Prostate gland (tissue), 2 donors: ENCODE measurements around the gene HOXA10. TPM values are rescaled to one million over a fixed set of nuclear protein-coding genes. Genes with fewer than 3 reads are reported as not detected.

ENCODE experiments used
- DNase-seq: peaks from one replicate; pipeline ENCODE4 v3.0.0-alpha.2; 2019; ENCODE audit warnings: low spot score
- H3K27ac ChIP-seq, 2 donors: fragments of 200-600 bp; sonication (generic); 2 replicates each; pipeline ENCODE4 v1.5.1; 2017 to 2019
- H3K27me3 ChIP-seq: fragments of 200-600 bp; sonication (generic); replicated peaks from 2 replicates; pipeline ENCODE4 v1.5.1; 2019; ENCODE audit not compliant: insufficient read depth
- H3K36me3 ChIP-seq, 2 donors: fragments of 200-600 bp; sonication (generic); 1 replicate in 1 of 2; 2 replicates in 1 of 2; pipeline versions ENCODE4 v1.5.1 to v1.8.1; 2017 to 2019
- H3K4me1 ChIP-seq: fragments of 200-600 bp; sonication (generic); replicated peaks from 2 replicates; pipeline ENCODE4 v1.5.1; 2019
- H3K4me3 ChIP-seq, 2 donors: fragments of 200-600 bp; sonication (generic); 2 replicates each; pipeline ENCODE4 v1.5.1; 2017 to 2019
- H3K9me3 ChIP-seq: fragments of 200-600 bp; sonication (generic); 2 replicates; pipeline ENCODE4 v1.5.1; 2017
- CTCF ChIP-seq, 4 experiments: fragments of 200-600 bp in 2 of 4; fragments of 450-650 bp in 2 of 4; sonication (generic) in 2 of 4; IDR thresholded peaks; 1 replicate in 3 of 4; 2 replicates in 1 of 4; pipeline ENCODE4 v1.5.1; 2016 to 2019; ENCODE audit warnings: antibody characterized with exemption in 4 of 4, mild to moderate bottlenecking in 2 of 4, moderate library complexity in 2 of 4
- POLR2A ChIP-seq: fragments of 450-650 bp; IDR thresholded peaks from one replicate; pipeline ENCODE4 v1.6.1; 2016; ENCODE audit warnings: antibody characterized with exemption, mild to moderate bottlenecking
- POLR2AphosphoS5 ChIP-seq: sonication (generic); formaldehyde crosslinking; IDR thresholded peaks from one replicate; pipeline ENCODE4 v1.6.1; 2017; ENCODE audit warnings: antibody characterized with exemption
- WGBS: methylation state at CpG from one replicate; pipeline ENCODE4 v1.1.5; 2018; 5-methylcytosine and 5-hydroxymethylcytosine counted together
- intact Hi-C: fragments of 100-400 bp; cut with DNase I; formaldehyde crosslinking; loops from one replicate; pipeline ENCODE4 v1.14.2; 2022
- total RNA-seq, 2 donors: library from RNA; depleted of rRNA; stranded (reverse); fragments of >200 nt; gene quantifications; one replicate each; pipeline ENCODE4 v1.1.0, GENCODE V29; 2016

The HOXA10 gene
- total RNA-seq, 2 donors from 2014 or later: 25.8 to 65.6 TPM

GRCh38 chr7:27193335-27194001 lies 19.3 kb upstream of the HOXA10 start:
- Histone ChIP-seq H3K4me3 (peak overlapping the region; percentile 76 to 81), H3K4me1 (peaks cover 16% of the 10 kb centered on the region), H3K27ac (peak overlapping the region; percentile 96 to 97), H3K36me3 (no peaks in the 10 kb centered on the region), H3K9me3 (no peaks in the 10 kb centered on the region), H3K27me3 (no peaks in the 10 kb centered on the region)
- 5% methylated on average over 29 of the region's 29 CpGs for WGBS
- intact Hi-C loops: no loop called here
- DNase-seq: peak; percentile 33
- no peak for TF ChIP-seq POLR2AphosphoS5
- no peak for TF ChIP-seq CTCF (IDR thresholded peaks at IDR 0.05)
- TF ChIP-seq POLR2A: no peak

GRCh38 chr7:27192546-27193334 lies 18.6 kb upstream of the HOXA10 start:
- H3K27me3 ChIP-seq: no peaks in the 10 kb centered on the region
- intact Hi-C loops: no loop called here
- no peaks in the 10 kb centered on the region for H3K9me3 ChIP-seq
- TF ChIP-seq CTCF (IDR thresholded peaks at IDR 0.05): no peak
- peak; percentile 27 for TF ChIP-seq POLR2AphosphoS5
- TF ChIP-seq POLR2A: no peak
- H3K36me3 ChIP-seq: no peaks in the 10 kb centered on the region
- peak overlapping the region; percentile 96 to 97 for H3K27ac ChIP-seq
- under 1% methylated on average over 41 of the region's 78 CpGs for WGBS
- DNase-seq: peak; percentile 55
- peaks cover 16% of the 10 kb centered on the region for H3K4me1 ChIP-seq
- peak overlapping the region; percentile 76 to 81 for H3K4me3 ChIP-seq

- intact Hi-C loops: no loop called here
- no peaks in the 10 kb centered on the region for H3K9me3 ChIP-seq
- DNase-seq: peak; percentile 59
- no peaks in the 10 kb centered on the region for H3K36me3 ChIP-seq
- 8% methylated on average over 42 of the region's 42 CpGs for WGBS
- peaks cover 16% of the 10 kb centered on the region for H3K4me1 ChIP-seq
- peak overlapping the region; percentile 76 to 81 for H3K4me3 ChIP-seq
- peak overlapping the region; percentile 96 to 97 for H3K27ac ChIP-seq
- TF ChIP-seq CTCF (IDR thresholded peaks at IDR 0.05) (peak in 2 of 4 experiments; percentile 5 to 18), POLR2A (peak; percentile 11), POLR2AphosphoS5 (peak; percentile 8)
- H3K27me3 ChIP-seq: no peaks in the 10 kb centered on the region
Observed at GRCh38 chr7:27191833-27192545, 17.9 kb upstream of the HOXA10 start.

GRCh38 chr7:27191161-27191731 lies 17.1 kb upstream of the HOXA10 start:
- Histone ChIP-seq H3K27ac (peak overlapping the region; percentile 96 to 97), H3K36me3 (no peaks in the 10 kb centered on the region), H3K9me3 (no peaks in the 10 kb centered on the region), H3K4me1 (peaks cover 16% of the 10 kb centered on the region), H3K4me3 (peak overlapping the region; percentile 76 to 81), H3K27me3 (no peaks in the 10 kb centered on the region)
- WGBS: 20% methylated on average over 15 of the region's 15 CpGs
- TF ChIP-seq POLR2A (no peak), POLR2AphosphoS5 (no peak), CTCF (IDR thresholded peaks at IDR 0.05) (no peak)
- intact Hi-C loops: no loop called here
- DNase-seq: peak; percentile 33
